SK-N-SH (cell line): ENCODE data around the gene KLHDC7A. TPM values are rescaled to one million over a fixed set of nuclear protein-coding genes. Genes with fewer than 3 reads are reported as not detected.

Experiments used
- CTCF ChIA-PET: fragments of 300-600, 350-600 bp; formaldehyde crosslinking; extraction: SDS; loops from one replicate; lab custom pipeline; 2021; lab: Yijun Ruan, JAX
- POLR2A ChIA-PET: fragments of 350-600 bp; sonication (Branson Sonifier 250); formaldehyde crosslinking; extraction: SDS; loops from one replicate; lab custom pipeline; 2020; ENCODE audit warnings: antibody characterized with exemption, inconsistent platforms; lab: Yijun Ruan, JAX
- DNase-seq: peaks from one replicate; pipeline ENCODE4 v3.0.0; 2012
- H2AFZ ChIP-seq: fragments of 200-600 bp; sonication (generic); 2 replicates; pipeline ENCODE4 v1.8.1; 2016; ENCODE audit warnings: antibody characterized with exemption, mild to moderate bottlenecking, low read depth
- H3F3A ChIP-seq: fragments of 200-600 bp; sonication (generic); replicated peaks from 2 replicates; pipeline ENCODE3; 2016; ENCODE audit warnings: antibody characterized with exemption, mild to moderate bottlenecking; ENCODE audit not compliant: insufficient read depth
- H3K27ac ChIP-seq, 2 experiments: fragments of 200-500 bp in 1 of 2; fragments of 200-600 bp in 1 of 2; sonication (Bioruptor generic) in 1 of 2; sonication (generic), shearing (Covaris generic) in 1 of 2; 2 replicates each; pipeline versions ENCODE4 v1.5.1 to v1.6.1; 2014 to 2016; ENCODE audit warnings: low read depth in 2 of 2, inconsistent platforms in 1 of 2, low read length in 1 of 2, mild to moderate bottlenecking in 1 of 2, mixed read lengths in 1 of 2
- H3K27me3 ChIP-seq: fragments of 200-600 bp; sonication (generic), shearing (Covaris generic); 2 replicates; pipeline ENCODE4 v1.6.1; 2016; ENCODE audit warnings: mixed run types; ENCODE audit not compliant: insufficient read depth
- H3K36me3 ChIP-seq, 2 experiments: fragments of 200-500 bp in 1 of 2; fragments of 200-600 bp in 1 of 2; sonication (Bioruptor generic) in 1 of 2; sonication (generic) in 1 of 2; replicated peaks in 1 of 2; 2 replicates each; pipeline versions ENCODE3 to v1.5.1; 2014 to 2016; ENCODE audit warnings: low read length in 1 of 2, mild to moderate bottlenecking in 1 of 2; ENCODE audit not compliant: insufficient read depth in 2 of 2, control insufficient read depth in 1 of 2
- H3K4me1 ChIP-seq, 2 experiments: fragments of 200-500 bp in 1 of 2; fragments of 200-600 bp in 1 of 2; sonication (Bioruptor generic) in 1 of 2; sonication (generic), shearing (Covaris generic) in 1 of 2; 2 replicates each; pipeline versions ENCODE4 v1.5.1 to v1.6.1; 2014 to 2016; ENCODE audit warnings: low read depth in 1 of 2, low read length in 1 of 2, mixed run types in 1 of 2; ENCODE audit not compliant: insufficient read depth in 2 of 2, control insufficient read depth in 1 of 2
- H3K4me2 ChIP-seq: fragments of 200-600 bp; sonication (generic), shearing (Covaris generic); 2 replicates; pipeline ENCODE4 v1.6.1; 2017; ENCODE audit warnings: mixed run types
- H3K4me3 ChIP-seq, 2 experiments: fragments of 200-500 bp in 1 of 2; fragments of 200-600 bp in 1 of 2; sonication (Bioruptor generic) in 1 of 2; sonication (generic), shearing (Covaris generic) in 1 of 2; 2 replicates each; pipeline versions ENCODE4 v1.5.1 to v1.8.1; 2014 to 2016; ENCODE audit warnings: low read depth in 2 of 2, inconsistent platforms in 1 of 2, low read length in 1 of 2, mild to moderate bottlenecking in 1 of 2, mixed read lengths in 1 of 2, moderate library complexity in 1 of 2
- H3K79me2 ChIP-seq: fragments of 200-600 bp; sonication (generic); 2 replicates; pipeline ENCODE4 v1.8.1; 2017; ENCODE audit warnings: mild to moderate bottlenecking; ENCODE audit not compliant: insufficient read depth
- H3K9ac ChIP-seq: fragments of 200-600 bp; sonication (generic); 2 replicates; pipeline ENCODE4 v1.6.1; 2017; ENCODE audit warnings: mixed run types
- H3K9me2 ChIP-seq: fragments of 200-600 bp; sonication (generic); 2 replicates; pipeline ENCODE4 v1.6.1; 2017; ENCODE audit warnings: mixed run types
- H3K9me3 ChIP-seq: fragments of 200-600 bp; sonication (generic); 2 replicates; pipeline ENCODE4 v1.6.1; 2017; ENCODE audit warnings: mixed run types, mild to moderate bottlenecking, moderate library complexity
- H4K20me1 ChIP-seq: fragments of 200-600 bp; sonication (generic); 2 replicates; pipeline ENCODE4 v1.6.1; 2017; ENCODE audit warnings: mild to moderate bottlenecking, mixed run types; ENCODE audit not compliant: insufficient read depth
- CTCF ChIP-seq: fragments of 200-600 bp; sonication (generic); IDR thresholded peaks from 2 replicates; pipeline ENCODE4 v1.6.1; 2017; ENCODE audit warnings: antibody characterized with exemption, mild to moderate bottlenecking, moderate library complexity
- ELF1 ChIP-seq: IDR thresholded peaks from 2 replicates; pipeline ENCODE4 v1.4.0; 2012
- FOXM1 ChIP-seq: IDR thresholded peaks from 2 replicates; pipeline ENCODE4 v1.4.0; 2012; ENCODE audit warnings: low read depth, mild to moderate bottlenecking
- GABPA ChIP-seq: IDR thresholded peaks from 2 replicates; pipeline ENCODE4 v1.4.0; 2012; ENCODE audit warnings: low read depth, mild to moderate bottlenecking
- GATA2 ChIP-seq: sonication (generic); formaldehyde crosslinking; IDR thresholded peaks from 2 replicates; pipeline ENCODE4 v1.5.0; 2020; ENCODE audit warnings: mild to moderate bottlenecking, missing genetic modification reagents
- IRF3 ChIP-seq: fragments of 150-350 bp; IDR thresholded peaks from 2 replicates; pipeline ENCODE4 v1.6.1; 2016; ENCODE audit warnings: mild to moderate bottlenecking, low read depth, low read length
- MEF2A ChIP-seq: IDR thresholded peaks from 2 replicates; pipeline ENCODE4 v1.4.0; 2012; ENCODE audit warnings: low read depth, borderline replicate concordance
- MXI1 ChIP-seq: IDR thresholded peaks from 2 replicates; pipeline ENCODE4 v1.6.1; 2012; ENCODE audit warnings: mild to moderate bottlenecking, low read depth, low read length, improper control_type of control experiment
- NFIC ChIP-seq: IDR thresholded peaks from 2 replicates; pipeline ENCODE4 v1.4.0; 2012; ENCODE audit warnings: borderline replicate concordance
- POLR2AphosphoS5 ChIP-seq: IDR thresholded peaks from 2 replicates; pipeline ENCODE4 v1.6.1; 2012; ENCODE audit warnings: low read depth, low read length
- RAD21 ChIP-seq: IDR thresholded peaks from 2 replicates; pipeline ENCODE4 v1.6.1; 2012; ENCODE audit warnings: mild to moderate bottlenecking, low read length
- RCOR1 ChIP-seq: fragments of 150-350 bp; IDR thresholded peaks from 2 replicates; pipeline ENCODE4 v1.6.1; 2017; ENCODE audit warnings: antibody characterized with exemption, low read length
- RXRA ChIP-seq: IDR thresholded peaks from 2 replicates; pipeline ENCODE4 v1.4.0; 2012; ENCODE audit warnings: low read depth, mild to moderate bottlenecking, borderline replicate concordance
- SIN3A ChIP-seq: IDR thresholded peaks from 2 replicates; pipeline ENCODE4 v1.6.1; 2012; ENCODE audit warnings: low read depth, mild to moderate bottlenecking, low read length, moderate library complexity, borderline replicate concordance
- TCF12 ChIP-seq: IDR thresholded peaks from 2 replicates; pipeline ENCODE4 v1.4.0; 2012
- TEAD4 ChIP-seq: IDR thresholded peaks from 2 replicates; pipeline ENCODE4 v1.4.0; 2012; ENCODE audit warnings: mild to moderate bottlenecking, borderline replicate concordance; ENCODE audit not compliant: insufficient read depth
- USF1 ChIP-seq: IDR thresholded peaks from 2 replicates; pipeline ENCODE4 v1.4.0; 2012; ENCODE audit warnings: low read depth, borderline replicate concordance
- WGBS: methylation state at CpG from one replicate; pipeline ENCODE4 v1.1.6; 2017; ENCODE audit warnings: low lambda C conversion rate; 5-methylcytosine and 5-hydroxymethylcytosine counted together
- polyA plus RNA-seq, 3 experiments: library from polyadenylated mRNA; depleted of rRNA; stranded (reverse); fragments of >200 nt; gene quantifications; 2 replicates each; pipeline ENCODE4 v1.2.3, GENCODE V29; 2012
- TF ChIP-seq, protein P1 (sequence below): IDR thresholded peaks from 2 replicates; pipeline ENCODE4 v1.4.0; 2012; ENCODE audit warnings: low read depth
- TF ChIP-seq, protein P2 (sequence below): fragments of 150-350 bp; IDR thresholded peaks from 2 replicates; pipeline ENCODE4 v1.6.1; 2017; ENCODE audit warnings: antibody characterized with exemption, low read length, low read depth, borderline replicate concordance

KLHDC7A gene
- polyA plus RNA-seq, 1 of the 3 experiments (the other 2 are of a cell fraction), result not detected

- no peaks in the 10 kb centered on the region for H3K9me3 ChIP-seq
- H3K27me3 ChIP-seq, result no peaks in the 10 kb centered on the region
- H3K27ac ChIP-seq, result no peak overlapping the region
- DNase-seq, result no peak
- 49% methylated on average over 10 of the region's 10 CpGs for WGBS
- peaks cover 0 to 4% of the 10 kb centered on the region in 2 experiments; a peak in 1 of 4 replicates for H3K4me1 ChIP-seq
- no peaks in the 10 kb centered on the region for H3F3A ChIP-seq
- POLR2A ChIA-PET, result no interaction called here
- no peaks in the 10 kb centered on the region for H3K36me3 ChIP-seq
- CTCF ChIA-PET, result interaction anchor here (0.7 to 1.2 kb wide), 2 partner anchors 106 to 175 kb away, joined by 3 to 4 read pairs; no protein-coding TSS in a partner anchor
- TF ChIP-seq NFIC, result no peak
- no peak for TF ChIP-seq MEF2A
- TF ChIP-seq, protein P1, sequence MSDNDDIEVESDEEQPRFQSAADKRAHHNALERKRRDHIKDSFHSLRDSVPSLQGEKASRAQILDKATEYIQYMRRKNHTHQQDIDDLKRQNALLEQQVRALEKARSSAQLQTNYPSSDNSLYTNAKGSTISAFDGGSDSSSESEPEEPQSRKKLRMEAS, result no peak
- no peak for TF ChIP-seq GABPA
- TF ChIP-seq, protein P2, sequence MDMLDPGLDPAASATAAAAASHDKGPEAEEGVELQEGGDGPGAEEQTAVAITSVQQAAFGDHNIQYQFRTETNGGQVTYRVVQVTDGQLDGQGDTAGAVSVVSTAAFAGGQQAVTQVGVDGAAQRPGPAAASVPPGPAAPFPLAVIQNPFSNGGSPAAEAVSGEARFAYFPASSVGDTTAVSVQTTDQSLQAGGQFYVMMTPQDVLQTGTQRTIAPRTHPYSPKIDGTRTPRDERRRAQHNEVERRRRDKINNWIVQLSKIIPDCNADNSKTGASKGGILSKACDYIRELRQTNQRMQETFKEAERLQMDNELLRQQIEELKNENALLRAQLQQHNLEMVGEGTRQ, result no peak
- TF ChIP-seq SIN3A, result no peak
- no peak for TF ChIP-seq RAD21
- no peak for TF ChIP-seq CTCF
- TF ChIP-seq RXRA, result no peak
- no peak for TF ChIP-seq IRF3
- no peak for TF ChIP-seq TEAD4
- TF ChIP-seq, all 33 proteins: peak for 0
- Histone ChIP-seq H3K9me2 (no peaks in the 10 kb centered on the region), H4K20me1 (no peaks in the 10 kb centered on the region), H3K4me3 (no peak overlapping the region), H3K79me2 (no peaks in the 10 kb centered on the region), H3K4me2 (no peak overlapping the region), H3K9ac (no peak overlapping the region), H2AFZ (no peak overlapping the region)
Measured at GRCh38 chr1:18475234-18475905, 5.4 kb upstream of the KLHDC7A start.

DNA sequence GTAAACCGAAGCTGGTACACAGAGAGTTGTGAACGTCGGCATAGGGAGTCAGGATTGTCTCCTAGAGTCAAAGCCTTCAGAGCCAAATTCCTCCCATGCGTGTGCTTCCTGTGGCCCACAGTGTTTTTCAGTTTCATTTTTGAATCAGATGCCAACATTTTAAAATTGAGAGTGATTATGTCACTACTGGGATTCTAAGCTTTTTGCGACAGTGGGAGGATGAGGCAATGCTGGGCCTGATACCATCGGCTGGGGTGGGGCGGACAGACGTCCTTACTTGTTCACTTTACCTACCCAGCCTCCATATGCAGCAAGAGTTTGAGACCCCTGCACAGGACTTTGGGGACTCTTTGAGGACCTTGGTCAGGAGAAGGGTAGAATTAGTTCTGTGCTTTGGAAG lies 1.3 kb upstream of the KLHDC7A start:
- no peak overlapping the region for H2AFZ ChIP-seq
- H3K36me3 ChIP-seq, result no peaks in the 10 kb centered on the region
- ChIA-PET CTCF (interaction anchor here (0.6 kb wide), 1 partner anchor 20 kb away, joined by 3 read pairs; no protein-coding TSS in a partner anchor), POLR2A (no interaction called here)
- no peak overlapping the region for H3K4me3 ChIP-seq
- no peaks in the 10 kb centered on the region for H3F3A ChIP-seq
- no peaks in the 10 kb centered on the region for H3K9me2 ChIP-seq
- no peak overlapping the region for H3K27ac ChIP-seq
- H3K9me3 ChIP-seq, result no peaks in the 10 kb centered on the region
- WGBS, result 64% methylated on average over 8 of the region's 8 CpGs
- H3K27me3 ChIP-seq, result no peaks in the 10 kb centered on the region
- no peak for DNase-seq
- no peak overlapping the region for H3K9ac ChIP-seq
- no peak overlapping the region for H3K4me2 ChIP-seq
- peaks cover 0 to 4% of the 10 kb centered on the region in 2 experiments; a peak in 1 of 4 replicates for H3K4me1 ChIP-seq
- H4K20me1 ChIP-seq, result no peaks in the 10 kb centered on the region
- no peaks in the 10 kb centered on the region for H3K79me2 ChIP-seq
- no peak for TF ChIP-seq FOXM1
- TF ChIP-seq, protein P1, result no peak
- no peak for TF ChIP-seq USF1
- TF ChIP-seq TCF12, result no peak
- TF ChIP-seq MXI1, result no peak
- TF ChIP-seq TEAD4, result no peak
- no peak for TF ChIP-seq NFIC
- TF ChIP-seq ELF1, result no peak
- TF ChIP-seq GABPA, result no peak
- no peak for TF ChIP-seq RCOR1
- no peak for TF ChIP-seq CTCF
- no peak for TF ChIP-seq SIN3A
- no peak for TF ChIP-seq GATA2
- no peak for TF ChIP-seq POLR2AphosphoS5
